Measurements from ENCODE around the gene LAMA3. TPM values are rescaled to one million over a fixed set of nuclear protein-coding genes. Genes with fewer than 3 reads are reported as not detected.

The LAMA3 gene
- total and polyA plus RNA-seq, 9 donors: 2.9 to 44.9 (median 14.8) TPM

DNA sequence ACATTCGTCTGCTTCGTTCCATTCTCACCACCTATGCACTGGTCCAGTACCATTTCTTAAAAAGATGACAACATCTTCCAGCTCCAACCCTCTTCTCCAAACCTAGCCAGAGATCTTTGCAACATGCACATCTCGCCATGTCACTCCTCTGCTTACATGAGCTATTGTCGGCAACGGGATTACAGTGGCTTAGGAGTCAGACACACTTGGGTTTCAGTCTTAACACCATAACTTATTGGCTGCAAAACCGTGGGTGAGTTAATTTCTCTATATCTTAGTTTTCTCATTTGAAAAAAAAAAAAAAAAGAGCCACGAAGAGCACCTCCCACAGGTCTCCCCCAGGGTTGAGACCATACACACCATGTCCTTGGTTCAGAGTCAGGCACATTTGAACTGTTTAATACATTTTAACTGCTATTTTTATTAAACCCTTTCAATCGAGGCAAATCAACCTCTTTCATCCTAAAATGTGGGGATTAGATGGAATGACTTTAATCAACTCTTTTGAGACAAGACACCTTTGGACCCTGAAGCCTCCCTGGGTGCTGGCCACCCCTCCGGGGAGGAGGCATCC is 27.4 kb upstream of the LAMA3 start:
- no peak for DNase-seq
- Histone ChIP-seq H3K27me3 (no peaks in the 10 kb centered on the region), H3K4me3 (peak overlapping the region; percentile 67), H3K4me1 (ENCODE audit: insufficient read depth) (peaks cover 2% of the 10 kb centered on the region), H3K9me3 (no peaks in the 10 kb centered on the region), H3K27ac (no peak overlapping the region), H3K36me3 (no peaks in the 10 kb centered on the region)
- intact Hi-C loops (cut with DNase I): no loop called here
- TF ChIP-seq POLR2A (IDR thresholded peaks at IDR 0.05) (no peak), EP300 (IDR thresholded peaks at IDR 0.05) (no peak)
- TF ChIP-seq, protein P1, sequence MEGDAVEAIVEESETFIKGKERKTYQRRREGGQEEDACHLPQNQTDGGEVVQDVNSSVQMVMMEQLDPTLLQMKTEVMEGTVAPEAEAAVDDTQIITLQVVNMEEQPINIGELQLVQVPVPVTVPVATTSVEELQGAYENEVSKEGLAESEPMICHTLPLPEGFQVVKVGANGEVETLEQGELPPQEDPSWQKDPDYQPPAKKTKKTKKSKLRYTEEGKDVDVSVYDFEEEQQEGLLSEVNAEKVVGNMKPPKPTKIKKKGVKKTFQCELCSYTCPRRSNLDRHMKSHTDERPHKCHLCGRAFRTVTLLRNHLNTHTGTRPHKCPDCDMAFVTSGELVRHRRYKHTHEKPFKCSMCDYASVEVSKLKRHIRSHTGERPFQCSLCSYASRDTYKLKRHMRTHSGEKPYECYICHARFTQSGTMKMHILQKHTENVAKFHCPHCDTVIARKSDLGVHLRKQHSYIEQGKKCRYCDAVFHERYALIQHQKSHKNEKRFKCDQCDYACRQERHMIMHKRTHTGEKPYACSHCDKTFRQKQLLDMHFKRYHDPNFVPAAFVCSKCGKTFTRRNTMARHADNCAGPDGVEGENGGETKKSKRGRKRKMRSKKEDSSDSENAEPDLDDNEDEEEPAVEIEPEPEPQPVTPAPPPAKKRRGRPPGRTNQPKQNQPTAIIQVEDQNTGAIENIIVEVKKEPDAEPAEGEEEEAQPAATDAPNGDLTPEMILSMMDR (IDR thresholded peaks at IDR 0.05): no peak
- WGBS, 3 donors: 42 to 48% (median 45%) methylated on average over 9 of the region's 9 CpGs

DNA sequence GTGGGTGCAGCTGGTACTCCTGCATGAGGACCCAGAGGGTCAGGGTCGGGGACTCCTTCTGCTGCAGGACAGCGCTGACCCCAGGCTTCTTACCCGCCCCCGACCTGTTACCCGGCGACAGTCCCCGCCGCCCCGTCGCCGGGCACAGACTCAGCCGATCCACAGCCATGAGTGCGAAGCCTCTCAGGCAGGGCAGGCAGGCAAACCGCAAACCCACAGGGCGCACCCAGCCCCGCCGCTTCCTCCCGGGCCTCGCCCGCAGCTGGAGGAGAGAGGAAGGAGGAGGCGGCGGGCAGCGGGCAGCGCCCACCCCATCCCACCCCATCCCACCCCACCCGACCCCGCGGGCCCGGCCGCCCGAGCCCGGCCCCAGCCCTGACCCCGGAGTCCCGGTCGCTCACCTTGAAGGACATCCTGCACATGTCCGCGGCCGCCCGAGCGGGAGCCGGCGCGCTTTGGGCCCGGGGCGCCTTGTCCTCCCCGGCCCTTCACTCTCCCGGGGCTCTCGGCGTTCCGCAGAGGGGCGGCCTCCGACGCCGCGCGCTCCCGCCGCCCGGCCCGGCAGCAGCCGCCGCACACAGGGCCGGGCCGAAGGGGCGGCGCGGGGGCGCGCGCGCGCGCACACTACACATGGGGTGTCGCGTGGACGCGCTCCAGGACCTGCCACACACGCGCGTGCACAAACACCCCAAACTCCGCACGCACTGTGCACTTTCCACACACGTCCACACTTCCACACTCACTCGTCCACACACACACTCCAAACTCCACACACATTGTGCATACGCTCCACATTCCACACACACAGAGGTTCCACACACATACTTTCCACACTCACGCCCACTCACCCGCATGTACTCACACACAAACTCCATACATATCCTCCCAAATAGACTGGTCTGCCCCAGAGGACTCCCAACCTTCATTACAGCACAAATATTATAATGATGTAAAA is 26.7 kb upstream of the LAMA3 start, which contains the start of gene ANKRD29:
Gene ANKRD29 (minus strand): TSS at position 603 of the 955 bp plus-strand sequence. CDS start 181 bp downstream, at position 422.
- peak; percentile 53 to 82 (median 74) for DNase-seq

DNA sequence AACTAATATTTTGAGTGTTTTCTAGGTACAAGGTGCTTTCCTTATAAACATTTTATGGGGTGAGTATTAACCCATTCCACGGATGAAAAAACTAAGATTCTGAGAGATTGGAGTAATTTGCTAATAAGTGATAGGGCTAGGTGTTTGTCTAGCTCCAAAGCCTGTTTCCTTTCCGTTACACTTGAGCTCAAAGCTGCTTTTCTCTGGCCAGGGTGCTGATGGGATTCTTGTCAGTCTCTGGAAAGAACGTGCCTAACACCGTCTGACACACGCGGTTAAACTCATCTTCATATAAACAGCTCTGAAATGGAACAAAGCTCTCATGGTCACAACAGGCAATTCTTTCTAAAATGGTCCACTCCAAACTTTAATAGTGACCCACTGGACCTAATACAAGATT is 24.6 kb upstream of the LAMA3 start:
- Histone ChIP-seq H3K36me3 (no peaks in the 10 kb centered on the region), H3K27me3 (no peaks in the 10 kb centered on the region), H3K4me1 (ENCODE audit: insufficient read depth) (peaks cover 2% of the 10 kb centered on the region), H3K27ac (no peak overlapping the region), H3K9me3 (no peaks in the 10 kb centered on the region), H3K4me3 (no peak overlapping the region)
- intact Hi-C loops (cut with DNase I): no loop called here
- DNase-seq: no peak
- TF ChIP-seq, protein P1 (IDR thresholded peaks at IDR 0.05): no peak
- TF ChIP-seq POLR2A (IDR thresholded peaks at IDR 0.05) (no peak), EP300 (IDR thresholded peaks at IDR 0.05) (no peak)
- 29 to 59% (median 33%) methylated on average over 6 of the region's 6 CpGs for WGBS, 3 donors

More for the DNA sequence above, 26.7 kb upstream of the LAMA3 start, which contains the start of gene ANKRD29:
- Histone ChIP-seq H3K4me1 (ENCODE audit: insufficient read depth) (peaks cover 2% of the 10 kb centered on the region), H3K36me3 (no peaks in the 10 kb centered on the region), H3K27ac (peak within 1 kb of the TSS in 1 of 2 donors; percentile 58), H3K9me3 (no peaks in the 10 kb centered on the region), H3K27me3 (no peaks in the 10 kb centered on the region), H3K4me3 (peak within 1 kb of the TSS; percentile 67)
- TF ChIP-seq POLR2A (IDR thresholded peaks at IDR 0.05) (no peak), EP300 (IDR thresholded peaks at IDR 0.05) (no peak)
- TF ChIP-seq, protein P1 (IDR thresholded peaks at IDR 0.05): no peak
- intact Hi-C loops (cut with DNase I): no loop called here
- WGBS, 3 donors: 0 to 1% (median 1%) methylated on average over 48 to 86 of the region's 86 CpGs

DNA sequence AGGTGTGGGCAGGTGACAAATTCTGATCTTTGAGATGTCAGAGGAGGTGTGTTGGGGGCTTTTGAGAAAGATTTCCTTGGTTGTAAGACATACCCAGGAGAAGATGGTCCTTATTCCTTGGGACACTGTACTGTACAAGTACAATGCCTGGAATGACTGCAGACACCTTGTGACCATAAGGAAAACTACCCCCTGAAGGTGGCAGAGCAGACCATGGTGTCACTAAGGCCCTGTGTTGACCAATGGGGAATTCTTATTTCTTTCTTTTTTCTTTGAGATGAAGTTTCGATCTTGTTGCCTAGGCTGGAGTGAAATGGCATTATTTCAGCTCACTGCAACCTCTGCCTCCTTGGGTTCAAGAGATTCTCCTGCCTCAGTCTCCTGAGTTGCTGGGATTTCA is 22.1 kb upstream of the LAMA3 start:
- intact Hi-C loops (cut with DNase I): no loop called here
- WGBS, 3 donors: 89 to 100% (median 90%) methylated on average over 1 of the region's 1 CpG
- Histone ChIP-seq H3K4me3 (no peak overlapping the region), H3K27me3 (no peaks in the 10 kb centered on the region), H3K9me3 (no peaks in the 10 kb centered on the region), H3K27ac (no peak overlapping the region), H3K36me3 (no peaks in the 10 kb centered on the region), H3K4me1 (ENCODE audit: insufficient read depth) (peaks cover 1% of the 10 kb centered on the region)
- TF ChIP-seq, protein P1 (IDR thresholded peaks at IDR 0.05): no peak
- TF ChIP-seq POLR2A (IDR thresholded peaks at IDR 0.05) (no peak), EP300 (IDR thresholded peaks at IDR 0.05) (no peak)
- DNase-seq: no peak
